Glutamatergic neuron (in vitro differentiated cells): Measurements from ENCODE around the gene MN1. TPM values are rescaled to one million over a fixed set of nuclear protein-coding genes. Genes with fewer than 3 reads are reported as not detected.

Experiments
- DNase-seq: peaks from one replicate; pipeline ENCODE4 v3.0.0; 2022
- H3K27ac Mint-ChIP-seq: one replicate; pipeline ENCODE4 v1.8.0; 2020; ENCODE audit warnings: mild to moderate bottlenecking, mixed read lengths, inconsistent platforms; ENCODE audit not compliant: unreplicated experiment
- H3K27me3 Mint-ChIP-seq: one replicate; pipeline ENCODE4 v1.8.0; 2020; ENCODE audit warnings: mild to moderate bottlenecking, moderate library complexity, mixed read lengths, inconsistent platforms; ENCODE audit not compliant: unreplicated experiment
- H3K36me3 Mint-ChIP-seq: one replicate; pipeline ENCODE4 v1.8.0; 2020; ENCODE audit warnings: mild to moderate bottlenecking, mixed read lengths, inconsistent platforms; ENCODE audit not compliant: unreplicated experiment
- H3K4me1 Mint-ChIP-seq: one replicate; pipeline ENCODE4 v1.8.0; 2020; ENCODE audit warnings: mild to moderate bottlenecking, low read depth, mixed read lengths, inconsistent platforms; ENCODE audit not compliant: unreplicated experiment
- H3K4me3 Mint-ChIP-seq: one replicate; pipeline ENCODE4 v1.8.0; 2020; ENCODE audit warnings: mild to moderate bottlenecking, mixed read lengths, inconsistent platforms; ENCODE audit not compliant: unreplicated experiment
- H3K9me3 Mint-ChIP-seq: one replicate; pipeline ENCODE4 v1.8.0; 2020; ENCODE audit warnings: mild to moderate bottlenecking, moderate library complexity, mixed read lengths, inconsistent platforms; ENCODE audit not compliant: unreplicated experiment
- CTCF ChIP-seq: fragments of 200-600 bp; sonication (generic); IDR thresholded peaks from one replicate; pipeline ENCODE4 v1.5.0; 2021; ENCODE audit not compliant: partially characterized antibody, unreplicated experiment
- total RNA-seq: library from RNA; stranded (reverse); fragmentation: NEBNext Ultra II Directional; extraction: Animal tissue kit (Norgen Biotek cat#: 25700); gene quantifications from one replicate; pipeline ENCODE4 v1.2.1, GENCODE V29; 2021; ENCODE audit not compliant: unreplicated experiment

The MN1 gene
- total RNA-seq, 1 donor from 2014 or later: 0.91 TPM

GRCh38 chr22:27705408-27706080 lies 96.0 kb downstream of the MN1 start:
- Mint-ChIP-seq H3K27ac (no peak overlapping the region), H3K27me3 (peaks cover 10% of the 10 kb centered on the region), H3K4me3 (no peak overlapping the region), H3K9me3 (peaks cover 11% of the 10 kb centered on the region), H3K36me3 (peaks cover 5% of the 10 kb centered on the region), H3K4me1 (no peaks in the 10 kb centered on the region)
- no peak for DNase-seq
- no peak for TF ChIP-seq CTCF

DNA sequence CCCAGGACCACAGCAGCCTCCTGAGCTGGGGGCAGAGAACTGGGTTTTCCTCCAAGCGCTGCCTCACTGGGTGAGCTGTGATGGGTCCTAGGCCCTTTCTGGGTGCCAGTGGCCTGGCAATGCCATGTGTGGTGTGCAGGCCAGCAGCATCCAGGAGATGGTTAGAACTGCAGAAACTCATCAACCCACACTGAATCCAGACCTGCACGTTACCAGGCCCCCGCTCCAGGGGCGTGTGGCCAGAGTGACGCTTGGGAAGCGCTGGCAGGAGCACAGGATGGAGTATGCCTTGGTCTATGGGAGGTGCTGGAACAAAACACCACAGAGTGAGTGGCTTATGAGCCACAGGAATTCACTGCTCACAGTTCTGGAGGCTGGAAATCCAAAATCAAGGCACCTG lies 97.0 kb downstream of the MN1 start:
- Mint-ChIP-seq H3K36me3 (peaks cover 5% of the 10 kb centered on the region), H3K4me1 (no peaks in the 10 kb centered on the region)

GRCh38 chr22:27699383-27700019 lies 102.1 kb downstream of the MN1 start:
- Mint-ChIP-seq H3K27me3 (peaks cover 5% of the 10 kb centered on the region), H3K36me3 (peaks cover 10% of the 10 kb centered on the region), H3K27ac (no peak overlapping the region), H3K9me3 (peaks cover 9% of the 10 kb centered on the region), H3K4me3 (no peak overlapping the region), H3K4me1 (no peaks in the 10 kb centered on the region)
- no peak for DNase-seq
- TF ChIP-seq CTCF: no peak

More for the DNA sequence above, 97.0 kb downstream of the MN1 start:
- DNase-seq: no peak
- peaks cover 8% of the 10 kb centered on the region for H3K27me3 Mint-ChIP-seq
- H3K9me3 Mint-ChIP-seq: peaks cover 11% of the 10 kb centered on the region
- H3K4me3 Mint-ChIP-seq: no peak overlapping the region
- no peak for TF ChIP-seq CTCF
- no peak overlapping the region for H3K27ac Mint-ChIP-seq

- peaks cover 8% of the 10 kb centered on the region for H3K36me3 Mint-ChIP-seq
- peaks cover 4% of the 10 kb centered on the region for H3K27me3 Mint-ChIP-seq
- no peak overlapping the region for H3K4me3 Mint-ChIP-seq
- no peak for DNase-seq
- H3K27ac Mint-ChIP-seq: no peak overlapping the region
- H3K9me3 Mint-ChIP-seq: peaks cover 7% of the 10 kb centered on the region
- no peak for TF ChIP-seq CTCF
- no peaks in the 10 kb centered on the region for H3K4me1 Mint-ChIP-seq
Measured at GRCh38 chr22:27698813-27699212, 102.7 kb downstream of the MN1 start.

Other genes with a start within 250 kb of the MN1 start
- 66.6 TPM for gene PITPNB, start 117.5 kb upstream of the MN1 start, total RNA-seq